Uterus (tissue), 2 donors: Measurements from ENCODE around the gene PPM1H.

ENCODE experiments used
- CTCF ChIP-seq, 4 experiments: fragments of 200-600 bp in 2 of 4; fragments of 450-650 bp in 2 of 4; sonication (generic) in 2 of 4; IDR thresholded peaks; one replicate each; pipeline ENCODE4 v1.5.1; 2016 to 2019; ENCODE audit warnings: antibody characterized with exemption in 4 of 4, mild to moderate bottlenecking in 2 of 4, moderate library complexity in 1 of 4
- POLR2A ChIP-seq, 2 donors: fragments of 450-650 bp; IDR thresholded peaks; one replicate each; pipeline ENCODE4 v1.6.1; 2016; ENCODE audit warnings: antibody characterized with exemption in 2 of 2, mild to moderate bottlenecking in 1 of 2, moderate library complexity in 1 of 2

- TF ChIP-seq CTCF (IDR thresholded peaks at IDR 0.05) (no peak), POLR2A (IDR thresholded peaks at IDR 0.05) (no peak)
Observed at GRCh38 chr12:62865065-62865464, 69.9 kb downstream of the PPM1H start.
